Trophoblast cell (in vitro differentiated cells and primary cell): ENCODE results near the gene ZNF747.

Experiments
- DNase-seq, 2 donors: peaks; one replicate each; pipeline ENCODE4 v3.0.0-alpha.2; 2016
- H2AFZ ChIP-seq: 2 replicates; pipeline ENCODE4 v1.6.1; 2013; ENCODE audit warnings: low read length, moderate library complexity, mild to moderate bottlenecking; ENCODE audit not compliant: insufficient read depth, poor library complexity
- H2AK5ac ChIP-seq: 2 replicates; pipeline ENCODE4 v1.6.1; 2013; ENCODE audit warnings: mild to moderate bottlenecking, low read length
- H2BK120ac ChIP-seq: 2 replicates; pipeline ENCODE4 v1.6.1; 2013; ENCODE audit warnings: low read length, mild to moderate bottlenecking, moderate library complexity; ENCODE audit not compliant: insufficient read depth, poor library complexity
- H2BK12ac ChIP-seq: 2 replicates; pipeline ENCODE4 v1.6.1; 2013; ENCODE audit warnings: mild to moderate bottlenecking, low read length, moderate library complexity
- H2BK5ac ChIP-seq: 2 replicates; pipeline ENCODE4 v1.6.1; 2013; ENCODE audit warnings: low read length, low read depth, moderate library complexity, mild to moderate bottlenecking; ENCODE audit not compliant: poor library complexity
- H3K14ac ChIP-seq: 2 replicates; pipeline ENCODE4 v1.6.1; 2013; ENCODE audit warnings: mild to moderate bottlenecking, low read length
- H3K18ac ChIP-seq: 2 replicates; pipeline ENCODE4 v1.6.1; 2013; ENCODE audit warnings: mild to moderate bottlenecking, low read length
- H3K23ac ChIP-seq: 2 replicates; pipeline ENCODE4 v1.6.1; 2013; ENCODE audit warnings: low read length
- H3K27ac ChIP-seq: 2 replicates; pipeline ENCODE4 v1.5.1; 2013; ENCODE audit warnings: low read depth, mild to moderate bottlenecking, inconsistent platforms, low read length, moderate library complexity
- H3K27me3 ChIP-seq: 2 replicates; pipeline ENCODE4 v1.6.1; 2013; ENCODE audit warnings: inconsistent platforms, mild to moderate bottlenecking, low read length, moderate library complexity; ENCODE audit not compliant: insufficient read depth
- H3K36me3 ChIP-seq, 2 experiments: 1 replicate in 1 of 2; 2 replicates in 1 of 2; pipeline ENCODE4 v1.6.1; 2013; ENCODE audit warnings: low read length in 2 of 2, mild to moderate bottlenecking in 2 of 2, moderate library complexity in 1 of 2; ENCODE audit not compliant: insufficient read depth in 2 of 2, control insufficient read depth in 1 of 2
- H3K4ac ChIP-seq: 2 replicates; pipeline ENCODE4 v1.6.1; 2013; ENCODE audit warnings: low read depth, mild to moderate bottlenecking, low read length, moderate library complexity
- H3K4me1 ChIP-seq, 2 experiments: 1 replicate in 1 of 2; 2 replicates in 1 of 2; pipeline ENCODE4 v1.6.1; 2013; ENCODE audit warnings: low read length in 2 of 2, mild to moderate bottlenecking in 2 of 2, moderate library complexity in 1 of 2; ENCODE audit not compliant: insufficient read depth in 2 of 2, control insufficient read depth in 1 of 2
- H3K4me2 ChIP-seq: 2 replicates; pipeline ENCODE4 v1.6.1; 2013; ENCODE audit warnings: inconsistent platforms, mild to moderate bottlenecking, low read length, moderate library complexity
- H3K4me3 ChIP-seq: 2 replicates; pipeline ENCODE4 v1.5.1; 2013; ENCODE audit warnings: mild to moderate bottlenecking, low read depth, low read length, inconsistent platforms
- H3K79me1 ChIP-seq: one replicate; pipeline ENCODE4 v1.6.1; 2013; ENCODE audit warnings: low read length
- H3K79me2 ChIP-seq: 2 replicates; pipeline ENCODE4 v1.6.1; 2013; ENCODE audit warnings: low read length, mild to moderate bottlenecking; ENCODE audit not compliant: control insufficient read depth, insufficient read depth, poor library complexity
- H3K9ac ChIP-seq: 2 replicates; pipeline ENCODE4 v1.6.1; 2013; ENCODE audit warnings: mild to moderate bottlenecking, low read length
- H3K9me3 ChIP-seq: 2 replicates; pipeline ENCODE4 v1.6.1; 2013; ENCODE audit warnings: low read depth, mild to moderate bottlenecking, control low read depth, inconsistent platforms, low read length; ENCODE audit not compliant: insufficient read depth
- H4K12ac ChIP-seq: 2 replicates; pipeline ENCODE4 v1.6.1; 2013; ENCODE audit warnings: low read depth, mild to moderate bottlenecking, low read length, moderate library complexity
- H4K8ac ChIP-seq: 2 replicates; pipeline ENCODE4 v1.6.1; 2013; ENCODE audit warnings: low read depth, mild to moderate bottlenecking, low read length, moderate library complexity
- H4K91ac ChIP-seq: one replicate; pipeline ENCODE4 v1.6.1; 2013; ENCODE audit warnings: low read depth, mild to moderate bottlenecking, low read length, moderate library complexity
- WGBS: extraction: QIAGEN DNeasy Blood & Tissue Kit; methylation state at CpG from one replicate; pipeline ENCODE4 v1.1.7; 2013; ENCODE audit warnings: missing lambda C conversion rate; ENCODE audit not compliant: insufficient read length, insufficient coverage; ENCODE audit errors: extremely low coverage; 5-methylcytosine and 5-hydroxymethylcytosine counted together

The ZNF747 gene

GRCh38 chr16:30552956-30553355 lies 18.3 kb upstream of the ZNF747 start:
- Histone ChIP-seq H3K14ac (no peak overlapping the region), H3K4me3 (no peak overlapping the region), H4K91ac (no peak overlapping the region), H3K9ac (no peak overlapping the region), H3K23ac (no peak overlapping the region), H2BK5ac (no peak overlapping the region), H3K4me1 (peaks cover 16 to 20% of the 10 kb centered on the region in 2 experiments), H3K9me3 (peaks cover 4% of the 10 kb centered on the region), H3K4ac (no peak overlapping the region), H3K18ac (peak overlapping the region; percentile 33), H3K36me3 (peaks cover 14% of the 10 kb centered on the region in 2 experiments), H2AFZ (no peak overlapping the region), H2AK5ac (no peak overlapping the region), H2BK12ac (no peak overlapping the region), H4K12ac (no peak overlapping the region), H3K79me1 (peaks cover 6% of the 10 kb centered on the region), H3K4me2 (no peak overlapping the region), H3K27ac (no peak overlapping the region), H2BK120ac (no peak overlapping the region), H4K8ac (no peak overlapping the region), H3K79me2 (peaks cover 4% of the 10 kb centered on the region), H3K27me3 (no peaks in the 10 kb centered on the region)
- WGBS = no CpG with 5 or more reads among the region's 4 CpGs
- DNase-seq = no peak

- no peaks in the 10 kb centered on the region for H3K27me3 ChIP-seq
These were observed 17.1 kb upstream of the ZNF747 start for GRCh38 chr16:30551781-30552180.

GRCh38 chr16:30548416-30549253 lies 14.0 kb upstream of the ZNF747 start:
- Histone ChIP-seq H3K23ac (no peak overlapping the region), H4K8ac (no peak overlapping the region), H3K14ac (no peak overlapping the region), H3K79me1 (peaks cover 2% of the 10 kb centered on the region), H3K79me2 (no peaks in the 10 kb centered on the region), H3K4me2 (no peak overlapping the region), H4K91ac (no peak overlapping the region), H3K4me1 (peaks cover 12% of the 10 kb centered on the region in 2 experiments), H3K4me3 (no peak overlapping the region), H3K9me3 (peaks cover 6% of the 10 kb centered on the region), H4K12ac (no peak overlapping the region), H3K36me3 (no peaks in the 10 kb centered on the region), H2BK12ac (no peak overlapping the region), H2AK5ac (no peak overlapping the region), H2AFZ (no peak overlapping the region), H3K9ac (no peak overlapping the region), H3K18ac (no peak overlapping the region), H3K4ac (no peak overlapping the region), H2BK5ac (no peak overlapping the region), H3K27ac (peak overlapping the region; percentile 58), H2BK120ac (no peak overlapping the region), H3K27me3 (no peaks in the 10 kb centered on the region)
- DNase-seq = no peak
- WGBS = no CpG with 5 or more reads among the region's 8 CpGs

More at GRCh38 chr16:30551781-30552180, 17.1 kb upstream of the ZNF747 start:
- Histone ChIP-seq H3K18ac (no peak overlapping the region), H2AK5ac (no peak overlapping the region), H3K27ac (no peak overlapping the region), H3K79me2 (no peaks in the 10 kb centered on the region), H2AFZ (no peak overlapping the region), H2BK120ac (no peak overlapping the region), H2BK12ac (no peak overlapping the region), H3K4ac (no peak overlapping the region), H3K9ac (no peak overlapping the region), H3K23ac (no peak overlapping the region), H3K4me1 (peaks cover 16% of the 10 kb centered on the region in 2 experiments), H3K4me3 (no peak overlapping the region), H3K36me3 (peaks cover 14% of the 10 kb centered on the region in 2 experiments), H4K12ac (no peak overlapping the region), H4K91ac (no peak overlapping the region), H4K8ac (no peak overlapping the region), H3K4me2 (no peak overlapping the region), H2BK5ac (no peak overlapping the region), H3K9me3 (peaks cover 6% of the 10 kb centered on the region), H3K14ac (no peak overlapping the region), H3K79me1 (peaks cover 2% of the 10 kb centered on the region)
- DNase-seq = peak; percentile 38 to 46
- no CpG with 5 or more reads among the region's 3 CpGs for WGBS

GRCh38 chr16:30546115-30546514 lies 11.5 kb upstream of the ZNF747 start:
- Histone ChIP-seq H3K27me3 (no peaks in the 10 kb centered on the region), H4K12ac (no peak overlapping the region), H3K4ac (no peak overlapping the region), H2BK12ac (no peak overlapping the region), H3K36me3 (no peaks in the 10 kb centered on the region), H2AFZ (no peak overlapping the region), H3K27ac (no peak overlapping the region), H3K79me2 (no peaks in the 10 kb centered on the region), H2BK5ac (no peak overlapping the region), H3K14ac (no peak overlapping the region), H3K9ac (no peak overlapping the region), H4K8ac (no peak overlapping the region), H3K4me3 (no peak overlapping the region), H2AK5ac (no peak overlapping the region), H2BK120ac (no peak overlapping the region), H4K91ac (no peak overlapping the region), H3K4me2 (no peak overlapping the region), H3K23ac (no peak overlapping the region), H3K4me1 (peaks cover 15 to 16% of the 10 kb centered on the region in 2 experiments), H3K18ac (no peak overlapping the region), H3K79me1 (peaks cover 2% of the 10 kb centered on the region), H3K9me3 (peaks cover 4% of the 10 kb centered on the region)
- no CpG with 5 or more reads among the region's 8 CpGs for WGBS
- no peak for DNase-seq
